ENCODE results near the gene KLK11. TPM values are rescaled to one million over a fixed set of nuclear protein-coding genes. Genes with fewer than 3 reads are reported as not detected.

KLK11 gene
- total and polyA plus RNA-seq, 10 of the 15 experiments (the other 5 are each of a cell fraction or from before 2014, with no cell fraction given): not detected

GRCh38 chr19:51019544-51019925 is 6.9 kb downstream of the KLK11 start, which contains the start of gene KLK10:
Gene KLK10 (minus strand): TSS chr19:51019709. CDS start chr19:51019130, 579 bp downstream.
- ATAC-seq: no peak
- Histone ChIP-seq H3K27me3 (replicated peaks in 1 of 2; ENCODE audit: control insufficient read depth in 2 of 2, insufficient read depth in 2 of 2, low read length in 1 of 2) (no peaks in the 10 kb centered on the region; a peak in 3 of 4 replicates), H2AFZ (ENCODE audit: control insufficient read depth, low read depth, low read length) (no peak within 1 kb of the TSS), H3K4me3 (no peak within 1 kb of the TSS), H3K4me2 (ENCODE audit: control insufficient read depth, insufficient read depth) (no peak within 1 kb of the TSS), H3K79me2 (ENCODE audit: control insufficient read depth, insufficient read depth, low read length) (no peaks in the 10 kb centered on the region), H4K20me1 (ENCODE audit: control insufficient read depth, insufficient read depth) (no peaks in the 10 kb centered on the region), H3K9ac (ENCODE audit: control insufficient read depth, insufficient read depth, low read length) (no peak within 1 kb of the TSS), H3K36me3 (ENCODE audit: control insufficient read depth in 2 of 2, insufficient read depth in 2 of 2, low read length in 1 of 2) (no peaks in the 10 kb centered on the region), H3K27ac (ENCODE audit: control insufficient read depth, insufficient read depth) (no peak within 1 kb of the TSS), H3K9me3 (replicated peaks; ENCODE audit: control insufficient read depth, insufficient read depth, low read length) (no peaks in the 10 kb centered on the region; the same call in 2 of the 3 replicates), H3K4me1 (ENCODE audit: control insufficient read depth, insufficient read depth, low read length) (no peaks in the 10 kb centered on the region)
- BruUV-seq (replicated peaks): no TSS peak
- WGBS (ENCODE audit: insufficient coverage, insufficient replicate concordance, low lambda C conversion rate, missing lambda C conversion rate): 10% methylated on average over 10 of the region's 14 CpGs
- intact Hi-C loops (cut with micrococcal nuclease; ENCODE audit: unreplicated experiment): no loop called here
- FAIRE-seq: no peak
- TF ChIP-seq GATAD2B (conservative IDR thresholded peaks at IDR 0.05; ENCODE audit: low read depth) (no peak), RB1 (IDR thresholded peaks at IDR 0.05; ENCODE audit: borderline replicate concordance) (no peak), EGR1 (IDR thresholded peaks at IDR 0.05; ENCODE audit: borderline replicate concordance in 1 of 2, low read depth in 2 of 2, low read length in 2 of 2) (no peak), MXI1 (IDR thresholded peaks at IDR 0.05; ENCODE audit: low read depth, low read length) (no peak), TCF7 (IDR thresholded peaks at IDR 0.05; ENCODE audit: borderline replicate concordance) (no peak), CHD2 (IDR thresholded peaks at IDR 0.05; ENCODE audit: borderline replicate concordance, low read depth, low read length) (no peak), MAX (IDR thresholded peaks at IDR 0.05; ENCODE audit: low read depth, low read length) (no peak), CREM (IDR thresholded peaks at IDR 0.05; ENCODE audit: low read depth) (no peak), SMAD5 (IDR thresholded peaks at IDR 0.05; ENCODE audit: low read depth) (no peak), CUX1 (IDR thresholded peaks at IDR 0.05; ENCODE audit: insufficient replicate concordance, low read depth, low read length) (no peak), FOS (IDR thresholded peaks at IDR 0.05; ENCODE audit: borderline replicate concordance, extremely low read depth, insufficient read length) (no peak), ELK1 (IDR thresholded peaks at IDR 0.05; ENCODE audit: low read depth, low read length) (no peak)
- SMC1A ChIA-PET (ENCODE audit: uncharacterized antibody, unreplicated experiment): no interaction called here
- RAD21 ChIA-PET (ENCODE audit: unreplicated experiment): no interaction called here
- DNase-seq (ENCODE audit: low read depth, low spot score): no peak
- CTCF ChIA-PET: no interaction called here
- POLR2A ChIA-PET: no interaction called here
- in situ Hi-C loops (cut with MboI): no loop called here
